CD4-positive, alpha-beta T cell (primary cell): ENCODE results near the gene NRROS. TPM values are rescaled to one million over a fixed set of nuclear protein-coding genes. Genes with fewer than 3 reads are reported as not detected.
"Not testable (repeated sequence)": the region's sequence is repeated elsewhere in the genome, so short reads cannot be mapped to it uniquely, and the experiment has no call there.

Source experiments
- ATAC-seq: fragments of 200-7000 bp; cut with Tn5 transposase; one replicate; pipeline ENCODE4 v1.10.0; 2022; ENCODE audit warnings: mild to moderate bottlenecking; ENCODE audit not compliant: poor library complexity
- CTCF ChIA-PET: fragments of 350-600 bp; sonication (Branson Sonifier 250); formaldehyde crosslinking; loops from one replicate; lab custom pipeline; 2021; ENCODE audit warnings: antibody characterized with exemption, inconsistent platforms; lab: Charles Lee
- POLR2A ChIA-PET: fragments of 350-600 bp; sonication (Branson Sonifier 250); formaldehyde crosslinking; loops from one replicate; lab custom pipeline; 2021; ENCODE audit warnings: antibody characterized with exemption, inconsistent platforms; lab: Charles Lee
- DNase-seq, 14 experiments: peaks; one replicate each; pipeline ENCODE4 v3.0.0-alpha.2; 2013 to 2020; ENCODE audit warnings: mixed read lengths in 2 of 14
- H3K27ac ChIP-seq, 2 donors: one replicate each; pipeline versions ENCODE4 v1.5.1 to v1.7.0; 2013; ENCODE audit warnings: low read length in 2 of 2, low read depth in 1 of 2, mild to moderate bottlenecking in 1 of 2
- H3K27me3 ChIP-seq, 2 experiments: 1 replicate in 1 of 2; 2 replicates in 1 of 2; pipeline versions ENCODE4 v1.6.1 to v1.7.0; 2013; ENCODE audit warnings: low read length in 2 of 2, control low read depth in 1 of 2, mild to moderate bottlenecking in 1 of 2, moderate library complexity in 1 of 2; ENCODE audit not compliant: insufficient read depth in 2 of 2, control insufficient read depth in 1 of 2
- H3K36me3 ChIP-seq: one replicate; pipeline ENCODE4 v1.6.1; 2013; ENCODE audit warnings: low read length, control low read depth; ENCODE audit not compliant: insufficient read depth
- H3K4me1 ChIP-seq: one replicate; pipeline ENCODE4 v1.6.1; 2013; ENCODE audit warnings: low read length, control low read depth; ENCODE audit not compliant: insufficient read depth
- H3K4me3 ChIP-seq: one replicate; pipeline ENCODE4 v1.5.1; 2013; ENCODE audit warnings: mild to moderate bottlenecking, low read length, moderate library complexity
- H3K9me3 ChIP-seq, 2 experiments: 1 replicate in 1 of 2; 2 replicates in 1 of 2; pipeline versions ENCODE4 v1.6.1 to v1.7.0; 2013; ENCODE audit warnings: low read length in 2 of 2, mild to moderate bottlenecking in 2 of 2, control low read depth in 1 of 2, moderate library complexity in 1 of 2; ENCODE audit not compliant: control insufficient read depth in 1 of 2, insufficient read depth in 1 of 2
- H3K27ac Mint-ChIP-seq: one replicate; pipeline ENCODE4 v1.8.0; 2020; ENCODE audit warnings: mixed read lengths
- H3K27me3 Mint-ChIP-seq: one replicate; pipeline ENCODE4 v1.8.0; 2021; ENCODE audit warnings: mixed read lengths
- H3K36me3 Mint-ChIP-seq: one replicate; pipeline ENCODE4 v1.8.0; 2021; ENCODE audit warnings: low read depth, mixed read lengths
- H3K4me1 Mint-ChIP-seq: one replicate; pipeline ENCODE4 v1.8.0; 2021; ENCODE audit warnings: low read depth, mixed read lengths
- H3K4me3 Mint-ChIP-seq: one replicate; pipeline ENCODE4 v1.8.0; 2020; ENCODE audit warnings: mild to moderate bottlenecking, mixed read lengths
- H3K9me3 Mint-ChIP-seq: one replicate; pipeline ENCODE4 v1.8.0; 2020; ENCODE audit warnings: mixed read lengths
- CTCF ChIP-seq: fragments of 200-600 bp; IDR thresholded peaks from one replicate; pipeline ENCODE4 v1.8.0; 2022; ENCODE audit warnings: antibody characterized with exemption, mild to moderate bottlenecking
- intact Hi-C, 2 experiments: fragments of 100-400 bp; cut with DNase I in 1 of 2; cut with micrococcal nuclease in 1 of 2; formaldehyde crosslinking; loops; one replicate each; pipeline versions ENCODE4 v1.15.1 to v1.9.0; 2023 to 2025; cut with DNase I, micrococcal nuclease
- total RNA-seq, 174 experiments: library from RNA in 2 of 174; stranded (reverse) in 2 of 174; gene quantifications; one replicate each; pipeline ENCODE4 v1.2.3 and lab custom pipeline; 2021 to 2026

Gene NRROS
- total RNA-seq, 2 experiments from 2014 or later, result 7.4 to 8.4 TPM

- Mint-ChIP-seq H3K4me3 (no peak overlapping the region), H3K27ac (no peak overlapping the region), H3K4me1 (peaks cover 9% of the 10 kb centered on the region), H3K36me3 (no peaks in the 10 kb centered on the region), H3K9me3 (no peaks in the 10 kb centered on the region), H3K27me3 (no peaks in the 10 kb centered on the region)
- TF ChIP-seq CTCF, result no peak
- ATAC-seq (no peak), DNase-seq (no peak)
- ChIA-PET POLR2A (interaction anchor here (1.1 kb wide), 1 partner anchor 15 kb away, joined by 9 read pairs; no protein-coding TSS in a partner anchor), CTCF (interaction anchor here (0.9 to 1.2 kb wide), 3 partner anchors 8 to 67 kb away, joined by 3 to 4 read pairs (median 4); no protein-coding TSS in a partner anchor)
- Histone ChIP-seq H3K36me3 (no peaks in the 10 kb centered on the region), H3K4me3 (no peak overlapping the region), H3K9me3 (no peaks in the 10 kb centered on the region), H3K4me1 (peaks cover 12% of the 10 kb centered on the region), H3K27me3 (no peaks in the 10 kb centered on the region), H3K27ac (no peak overlapping the region)
- intact Hi-C loops, result no loop called here
Measured at GRCh38 chr3:196617256-196617655, 22.2 kb upstream of the NRROS start.

DNA sequence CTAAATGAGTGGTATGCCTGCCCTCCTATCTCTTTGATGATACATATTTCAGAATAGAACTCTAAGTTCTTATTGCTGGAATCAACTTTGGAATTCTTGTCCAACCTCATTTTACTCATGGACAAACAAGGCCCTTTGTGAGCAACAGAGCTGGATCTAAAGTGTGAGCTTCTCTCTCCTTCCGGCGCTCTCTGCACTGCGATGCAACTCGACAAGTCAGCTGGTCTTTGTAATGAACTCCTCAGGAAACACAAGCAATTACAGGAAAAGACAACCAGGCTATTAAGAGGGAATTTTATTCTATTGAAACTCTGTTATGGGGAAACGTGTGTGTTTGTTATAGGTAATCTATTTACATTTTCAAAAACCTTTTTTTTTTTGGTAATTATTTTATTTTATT, 20.3 kb upstream of the NRROS start:
- CTCF ChIA-PET, result interaction anchor here (0.7 kb wide), 1 partner anchor 359 kb away, joined by 3 read pairs; no protein-coding TSS in a partner anchor
- no peaks in the 10 kb centered on the region for H3K36me3 Mint-ChIP-seq
- no peak overlapping the region for H3K4me3 Mint-ChIP-seq
- Histone ChIP-seq H3K9me3 (no peaks in the 10 kb centered on the region), H3K4me1 (peaks cover 16% of the 10 kb centered on the region), H3K27me3 (no peaks in the 10 kb centered on the region), H3K36me3 (no peaks in the 10 kb centered on the region), H3K27ac (no peak overlapping the region), H3K4me3 (no peak overlapping the region)
- TF ChIP-seq CTCF, result no peak
- DNase-seq, result no peak
- intact Hi-C loops, result no loop called here
- POLR2A ChIA-PET, result interaction anchor here (1.0 kb wide), 1 partner anchor 13 kb away, joined by 5 read pairs; no protein-coding TSS in a partner anchor
- no peaks in the 10 kb centered on the region for H3K9me3 Mint-ChIP-seq
- ATAC-seq, result no peak
- peaks cover 4% of the 10 kb centered on the region for H3K4me1 Mint-ChIP-seq
- no peak overlapping the region for H3K27ac Mint-ChIP-seq
- H3K27me3 Mint-ChIP-seq, result no peaks in the 10 kb centered on the region

DNA sequence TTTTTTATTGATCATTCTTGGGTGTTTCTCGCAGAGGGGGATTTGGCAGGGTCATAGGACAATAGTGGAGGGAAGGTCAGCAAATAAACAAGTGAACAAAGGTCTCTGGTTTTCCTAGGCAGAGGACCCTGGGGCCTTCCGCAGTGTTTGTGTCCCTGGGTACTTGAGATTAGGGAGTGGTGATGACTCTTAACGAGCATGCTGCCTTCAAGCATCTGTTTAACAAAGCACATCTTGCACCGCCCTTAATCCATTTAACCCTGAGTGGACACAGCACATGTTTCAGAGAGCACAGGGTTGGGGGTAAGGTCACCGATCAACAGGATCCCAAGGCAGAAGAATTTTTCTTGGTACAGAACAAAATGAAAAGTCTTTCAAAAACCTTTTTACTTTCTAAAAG, 19.9 kb upstream of the NRROS start:
- ATAC-seq, H3K4me3 Mint-ChIP-seq, H3K9me3 ChIP-seq, H3K27me3 ChIP-seq, DNase-seq, H3K27me3 Mint-ChIP-seq, H3K9me3 Mint-ChIP-seq, H3K36me3 Mint-ChIP-seq, H3K27ac Mint-ChIP-seq, H3K27ac ChIP-seq, intact Hi-C loops, H3K4me1 Mint-ChIP-seq, H3K4me3 ChIP-seq, H3K36me3 ChIP-seq: not testable (repeated sequence)
- ChIA-PET POLR2A (interaction anchor here (1.0 kb wide), 1 partner anchor 12 kb away, joined by 5 read pairs; no protein-coding TSS in a partner anchor), CTCF (interaction anchor here (0.7 kb wide), 1 partner anchor 358 kb away, joined by 3 read pairs; no protein-coding TSS in a partner anchor)
- H3K4me1 ChIP-seq, result peaks cover 20% of the 10 kb centered on the region

GRCh38 chr3:196620161-196620604, 19.3 kb upstream of the NRROS start:
- no peak overlapping the region for H3K27ac ChIP-seq
- ATAC-seq (peak; percentile 32), DNase-seq (peak in 4 of 14 experiments; percentile 38 to 70 (median 62))
- H3K4me3 ChIP-seq, result no peak overlapping the region
- no peaks in the 10 kb centered on the region for H3K9me3 ChIP-seq
- Mint-ChIP-seq H3K27ac (no peak overlapping the region), H3K9me3 (no peaks in the 10 kb centered on the region), H3K4me3 (no peak overlapping the region), H3K36me3 (no peaks in the 10 kb centered on the region), H3K27me3 (no peaks in the 10 kb centered on the region), H3K4me1 (peaks cover 13% of the 10 kb centered on the region)
- no peaks in the 10 kb centered on the region for H3K27me3 ChIP-seq
- ChIA-PET POLR2A (no interaction called here), CTCF (no interaction called here)
- intact Hi-C loops, result no loop called here
- no peaks in the 10 kb centered on the region for H3K36me3 ChIP-seq
- peaks cover 25% of the 10 kb centered on the region for H3K4me1 ChIP-seq
- TF ChIP-seq CTCF, result no peak
